Smooth muscle cell of the umbilical artery (primary cell): ENCODE data around the gene ANKRD39. TPM values are rescaled to one million over a fixed set of nuclear protein-coding genes. Genes with fewer than 3 reads are reported as not detected.

ENCODE experiments used
- total RNA-seq: library from RNA; depleted of rRNA; stranded (reverse); fragments of >200 nt; gene quantifications from 2 replicates; pipeline ENCODE4 v1.2.3, GENCODE V29; 2014

ANKRD39 gene, protein sequence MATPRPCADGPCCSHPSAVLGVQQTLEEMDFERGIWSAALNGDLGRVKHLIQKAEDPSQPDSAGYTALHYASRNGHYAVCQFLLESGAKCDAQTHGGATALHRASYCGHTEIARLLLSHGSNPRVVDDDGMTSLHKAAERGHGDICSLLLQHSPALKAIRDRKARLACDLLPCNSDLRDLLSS
- total RNA-seq, result 4.2 and 6.8 TPM in 2 replicates

DNA sequence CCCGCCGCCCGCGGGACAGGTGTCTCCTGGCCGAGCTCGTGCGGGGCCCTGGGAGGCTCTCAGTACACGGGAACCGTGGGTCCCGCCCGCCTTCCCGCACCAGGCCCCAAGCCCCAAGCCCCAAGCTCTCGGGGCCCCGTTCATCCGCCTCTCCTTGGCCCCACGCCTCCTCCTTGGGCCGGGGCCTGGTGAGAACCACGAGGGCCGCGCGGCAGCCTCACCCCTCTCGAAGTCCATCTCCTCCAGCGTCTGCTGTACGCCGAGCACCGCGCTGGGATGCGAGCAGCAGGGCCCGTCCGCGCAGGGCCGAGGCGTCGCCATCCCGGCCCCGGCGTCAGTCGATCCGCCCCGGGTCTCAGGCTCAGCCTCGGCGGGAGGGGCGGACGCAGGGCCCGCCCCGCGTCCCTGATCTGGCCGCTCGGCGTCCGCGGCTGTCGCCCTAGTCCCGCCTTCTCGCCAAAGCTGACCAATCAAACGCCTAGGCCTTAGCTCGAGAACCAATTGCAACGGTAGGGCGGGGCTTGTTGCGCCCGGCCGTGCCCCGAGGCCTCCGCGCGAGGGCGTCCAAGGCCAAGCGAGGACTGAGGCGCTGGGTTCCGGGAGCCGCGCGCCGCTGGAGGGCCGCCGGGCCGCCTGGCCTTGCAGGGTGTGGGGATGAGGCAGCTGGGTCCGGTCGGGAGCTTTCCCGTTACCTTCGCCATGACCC is at the start of gene ANKRD39:
Gene ANKRD39, minus strand, starts transcription at position 350 of the 706 bp plus-strand sequence. Its CDS starts 29 bp downstream, at position 321.

GRCh38 chr2:96869822-96870625 is 12.2 kb upstream of the ANKRD39 start, which contains the start of gene SEMA4C:
Gene SEMA4C, minus strand, starts transcription at chr2:96870080. Its CDS starts 2,194 bp downstream, at chr2:96867886.

GRCh38 chr2:96843538-96844268 is 14.1 kb downstream of the ANKRD39 start, which contains the start of gene ANKRD23:
Gene ANKRD23, minus strand, starts transcription at chr2:96844021. Its CDS starts 29 bp downstream, at chr2:96843992.

DNA sequence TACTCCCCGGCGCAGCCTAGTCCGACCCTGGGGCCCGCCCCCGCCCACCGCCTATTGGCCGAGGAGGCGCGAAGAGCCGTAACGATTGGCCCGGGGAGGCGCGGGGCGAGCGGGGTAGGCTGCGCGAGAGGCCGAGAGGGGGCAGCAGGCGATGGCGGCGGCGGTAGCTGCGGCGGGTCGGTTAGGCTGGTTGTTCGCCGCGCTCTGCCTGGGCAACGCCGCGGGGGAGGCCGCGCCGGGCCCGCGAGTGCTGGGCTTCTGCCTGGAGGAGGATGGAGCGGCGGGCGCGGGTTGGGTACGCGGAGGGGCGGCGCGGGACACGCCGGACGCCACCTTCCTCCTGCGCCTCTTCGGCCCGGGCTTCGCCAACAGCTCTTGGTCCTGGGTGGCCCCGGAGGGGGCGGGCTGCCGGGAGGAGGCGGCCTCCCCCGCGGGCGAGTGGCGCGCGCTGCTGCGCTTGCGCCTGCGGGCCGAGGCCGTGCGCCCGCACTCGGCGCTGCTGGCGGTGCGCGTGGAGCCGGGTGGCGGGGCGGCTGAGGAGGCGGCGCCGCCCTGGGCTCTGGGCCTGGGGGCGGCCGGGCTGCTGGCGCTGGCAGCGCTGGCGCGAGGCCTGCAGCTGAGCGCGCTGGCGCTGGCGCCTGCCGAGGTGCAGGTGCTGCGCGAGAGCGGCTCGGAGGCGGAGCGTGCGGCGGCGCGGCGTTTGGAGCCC is 41.5 kb downstream of the ANKRD39 start, which contains the start of gene CNNM3:
Gene CNNM3, plus strand, starts transcription at position 142 of the 709 bp plus-strand sequence. Its CDS starts 10 bp downstream, at position 152.

Other genes starting within 250 kb of the ANKRD39 start
- 36.5 and 37.4 TPM in 2 replicates for gene KANSL3, start 219.7 kb downstream of the ANKRD39 start, total RNA-seq
- 0.32 and 0.59 TPM in 2 replicates for gene FER1L5, start 215.3 kb downstream of the ANKRD39 start, total RNA-seq
- 37.8 and 45.1 TPM in 2 replicates for gene LMAN2L, start 118.0 kb downstream of the ANKRD39 start, total RNA-seq
- 3.3 and 4.7 TPM in 2 replicates for gene CNNM4, start 97.1 kb downstream of the ANKRD39 start, total RNA-seq
- gene CNNM3, start 41.7 kb downstream of the ANKRD39 start, total RNA-seq, result 6.5 and 8.4 TPM in 2 replicates
- 1.2 and 1.7 TPM in 2 replicates for gene ANKRD23, start 14.0 kb downstream of the ANKRD39 start, total RNA-seq
- gene SEMA4C, start 12.1 kb upstream of the ANKRD39 start, total RNA-seq, result 31.2 and 34.1 TPM in 2 replicates
- gene FAM178B, start 128.6 kb upstream of the ANKRD39 start, total RNA-seq, result not detected in 2 replicates
- gene FAHD2B, start 236.9 kb upstream of the ANKRD39 start, total RNA-seq, result 6.0 and 9.8 TPM in 2 replicates